ENCODE results near the gene ASPSCR1. TPM values are rescaled to one million over a fixed set of nuclear protein-coding genes. Genes with fewer than 3 reads are reported as not detected.

Gene ASPSCR1
- total RNA-seq, 2 donors from 2014 or later, result 32.0 to 34.2 TPM

GRCh38 chr17:81999587-81999975, 22.2 kb downstream of the ASPSCR1 start:
- Mint-ChIP-seq H3K9me3 (no peaks in the 10 kb centered on the region), H3K4me1 (ENCODE audit: low read depth) (no peaks in the 10 kb centered on the region), H3K4me3 (no peak overlapping the region), H3K27ac (no peak overlapping the region), H3K36me3 (ENCODE audit: insufficient read depth in 2 of 2) (peaks cover 0 to 1% of the 10 kb centered on the region in 2 donors), H3K27me3 (ENCODE audit: low read depth) (no peaks in the 10 kb centered on the region)
- no peak for DNase-seq
- no peak for ATAC-seq (replicated peaks in 1 of 2)

- no peak overlapping the region for H3K27ac Mint-ChIP-seq
Observed at GRCh38 chr17:81999976-82000802, 22.8 kb downstream of the ASPSCR1 start.

GRCh38 chr17:82000803-82001570, 23.6 kb downstream of the ASPSCR1 start:
- DNase-seq (no peak), ATAC-seq (replicated peaks in 1 of 2) (no peak)
- Mint-ChIP-seq H3K9me3 (no peaks in the 10 kb centered on the region), H3K4me3 (no peak overlapping the region), H3K36me3 (ENCODE audit: insufficient read depth in 2 of 2) (peaks cover 0 to 1% of the 10 kb centered on the region in 2 donors), H3K27me3 (ENCODE audit: low read depth) (no peaks in the 10 kb centered on the region), H3K27ac (no peak overlapping the region), H3K4me1 (ENCODE audit: low read depth) (no peaks in the 10 kb centered on the region)

More at GRCh38 chr17:81999976-82000802, 22.8 kb downstream of the ASPSCR1 start:
- Mint-ChIP-seq H3K27me3 (ENCODE audit: low read depth) (no peaks in the 10 kb centered on the region), H3K4me1 (ENCODE audit: low read depth) (no peaks in the 10 kb centered on the region), H3K36me3 (ENCODE audit: insufficient read depth in 2 of 2) (peaks cover 0 to 1% of the 10 kb centered on the region in 2 donors), H3K4me3 (no peak overlapping the region), H3K9me3 (no peaks in the 10 kb centered on the region)
- DNase-seq, result no peak
- ATAC-seq (replicated peaks in 1 of 2), result no peak

GRCh38 chr17:82001571-82002056, 24.2 kb downstream of the ASPSCR1 start:
- no peaks in the 10 kb centered on the region for H3K27me3 Mint-ChIP-seq (ENCODE audit: low read depth)
- H3K4me3 Mint-ChIP-seq, result no peak overlapping the region
- H3K27ac Mint-ChIP-seq, result no peak overlapping the region
- no peak for DNase-seq
- H3K4me1 Mint-ChIP-seq (ENCODE audit: low read depth), result no peaks in the 10 kb centered on the region
- ATAC-seq (replicated peaks in 1 of 2), result no peak
- H3K9me3 Mint-ChIP-seq, result no peaks in the 10 kb centered on the region
- H3K36me3 Mint-ChIP-seq (ENCODE audit: insufficient read depth in 2 of 2), result no peaks in the 10 kb centered on the region

GRCh38 chr17:82003411-82004381, 26.3 kb downstream of the ASPSCR1 start:
- ATAC-seq (replicated peaks in 1 of 2) (peak; percentile 59 to 89), DNase-seq (peak; percentile 23 to 40)
- Mint-ChIP-seq H3K9me3 (no peaks in the 10 kb centered on the region), H3K36me3 (ENCODE audit: insufficient read depth in 2 of 2) (no peaks in the 10 kb centered on the region), H3K4me1 (ENCODE audit: low read depth) (no peaks in the 10 kb centered on the region), H3K27me3 (ENCODE audit: low read depth) (no peaks in the 10 kb centered on the region), H3K27ac (no peak overlapping the region), H3K4me3 (no peak overlapping the region)

GRCh38 chr17:82004517-82005455, 27.4 kb downstream of the ASPSCR1 start:
- H3K4me1 Mint-ChIP-seq (ENCODE audit: low read depth), result no peaks in the 10 kb centered on the region
- no peak overlapping the region for H3K4me3 Mint-ChIP-seq
- no peaks in the 10 kb centered on the region for H3K36me3 Mint-ChIP-seq (ENCODE audit: insufficient read depth in 2 of 2)
- H3K27ac Mint-ChIP-seq, result no peak overlapping the region
- DNase-seq (no peak), ATAC-seq (replicated peaks in 1 of 2) (no peak)
- H3K9me3 Mint-ChIP-seq, result no peaks in the 10 kb centered on the region
- H3K27me3 Mint-ChIP-seq (ENCODE audit: low read depth), result no peaks in the 10 kb centered on the region

GRCh38 chr17:82005701-82006348, 28.4 kb downstream of the ASPSCR1 start:
- ATAC-seq (replicated peaks in 1 of 2) (no peak), DNase-seq (no peak)
- Mint-ChIP-seq H3K4me1 (ENCODE audit: low read depth) (no peaks in the 10 kb centered on the region), H3K27me3 (ENCODE audit: low read depth) (no peaks in the 10 kb centered on the region), H3K36me3 (ENCODE audit: insufficient read depth in 2 of 2) (no peaks in the 10 kb centered on the region), H3K9me3 (no peaks in the 10 kb centered on the region), H3K27ac (no peak overlapping the region), H3K4me3 (no peak overlapping the region)

- Mint-ChIP-seq H3K27ac (no peak overlapping the region), H3K4me1 (ENCODE audit: low read depth) (no peaks in the 10 kb centered on the region), H3K36me3 (ENCODE audit: insufficient read depth in 2 of 2) (no peaks in the 10 kb centered on the region), H3K9me3 (no peaks in the 10 kb centered on the region), H3K27me3 (ENCODE audit: low read depth) (no peaks in the 10 kb centered on the region), H3K4me3 (no peak overlapping the region)
- ATAC-seq (replicated peaks in 1 of 2), result no peak
- no peak for DNase-seq
Observed at GRCh38 chr17:82006468-82007227, 29.2 kb downstream of the ASPSCR1 start.

- Mint-ChIP-seq H3K27ac (no peak overlapping the region), H3K36me3 (ENCODE audit: insufficient read depth in 2 of 2) (no peaks in the 10 kb centered on the region), H3K27me3 (ENCODE audit: low read depth) (no peaks in the 10 kb centered on the region), H3K4me1 (ENCODE audit: low read depth) (no peaks in the 10 kb centered on the region), H3K4me3 (no peak overlapping the region), H3K9me3 (no peaks in the 10 kb centered on the region)
- DNase-seq, result no peak
- no peak for ATAC-seq (replicated peaks in 1 of 2)
Observed at GRCh38 chr17:82007228-82007494, 29.7 kb downstream of the ASPSCR1 start.

GRCh38 chr17:82007495-82008257, 30.2 kb downstream of the ASPSCR1 start:
- no peaks in the 10 kb centered on the region for H3K9me3 Mint-ChIP-seq
- H3K4me1 Mint-ChIP-seq (ENCODE audit: low read depth), result no peaks in the 10 kb centered on the region
- H3K27me3 Mint-ChIP-seq (ENCODE audit: low read depth), result no peaks in the 10 kb centered on the region
- DNase-seq (no peak), ATAC-seq (replicated peaks in 1 of 2) (no peak)
- H3K27ac Mint-ChIP-seq, result no peak overlapping the region
- no peak overlapping the region for H3K4me3 Mint-ChIP-seq
- H3K36me3 Mint-ChIP-seq (ENCODE audit: insufficient read depth in 2 of 2), result no peaks in the 10 kb centered on the region
